Lung (tissue), 12 donors: Measurements from ENCODE around the gene COL9A2. TPM values are rescaled to one million over a fixed set of nuclear protein-coding genes. Genes with fewer than 3 reads are reported as not detected.

Experiments used
- ATAC-seq: fragments of 200-7000 bp; cut with Tn5 transposase; one replicate; pipeline ENCODE4 v1.9.1; 2020; ENCODE audit warnings: moderate number of reproducible peaks; ENCODE audit not compliant: insufficient read depth, low FRiP score
- DNase-seq, 3 donors: peaks; one replicate each; pipeline ENCODE4 v3.0.0-alpha.2; 2013 to 2017
- H3K27ac ChIP-seq, 2 donors: one replicate each; pipeline ENCODE4 v1.5.1; 2013; ENCODE audit warnings: mild to moderate bottlenecking in 2 of 2, moderate library complexity in 2 of 2, control low read depth in 1 of 2, inconsistent platforms in 1 of 2, low read depth in 1 of 2, low read length in 1 of 2
- H3K27me3 ChIP-seq, 3 donors: one replicate each; pipeline ENCODE4 v1.5.1; 2013; ENCODE audit warnings: low read length in 2 of 3; ENCODE audit not compliant: control insufficient read depth in 3 of 3, insufficient read depth in 3 of 3
- H3K36me3 ChIP-seq, 4 donors: one replicate each; pipeline ENCODE4 v1.5.1; 2013; ENCODE audit warnings: low read length in 4 of 4, mild to moderate bottlenecking in 1 of 4, moderate library complexity in 1 of 4; ENCODE audit not compliant: control insufficient read depth in 4 of 4, insufficient read depth in 4 of 4
- H3K4me1 ChIP-seq, 5 donors: one replicate each; pipeline ENCODE4 v1.5.1; 2013; ENCODE audit warnings: low read length in 5 of 5, mild to moderate bottlenecking in 2 of 5, moderate library complexity in 1 of 5; ENCODE audit not compliant: control insufficient read depth in 5 of 5, insufficient read depth in 5 of 5
- H3K4me3 ChIP-seq: one replicate; pipeline ENCODE4 v1.5.1; 2013; ENCODE audit warnings: mild to moderate bottlenecking, control low read depth, moderate library complexity
- H3K9ac ChIP-seq, 2 donors: one replicate each; pipeline ENCODE4 v1.5.1; 2013; ENCODE audit warnings: low read length in 2 of 2, control low read depth in 1 of 2; ENCODE audit not compliant: insufficient read depth in 1 of 2
- H3K9me3 ChIP-seq, 4 donors: one replicate each; pipeline ENCODE4 v1.5.1; 2013; ENCODE audit warnings: low read length in 3 of 4, mild to moderate bottlenecking in 1 of 4, moderate library complexity in 1 of 4; ENCODE audit not compliant: control insufficient read depth in 4 of 4, insufficient read depth in 3 of 4
- CTCF ChIP-seq: IDR thresholded peaks from 2 replicates; pipeline ENCODE4 v1.5.1; 2012; ENCODE audit warnings: mild to moderate bottlenecking; ENCODE audit errors: control extremely low read depth, extremely low read depth
- whole genome bisulfite sequencing, 2 donors: extraction: QIAGEN DNeasy Blood & Tissue Kit; methylation state at CpG; one replicate each; pipeline ENCODE4 v1.1.7; 2013; 5-methylcytosine and 5-hydroxymethylcytosine counted together
- polyA plus RNA-seq, 2 donors: library from polyadenylated mRNA; stranded (reverse); fragments of 200-250 nt; gene quantifications; one replicate each; pipeline ENCODE4 v1.2.1, GENCODE V29; 2013
- total RNA-seq, 2 donors: library from RNA; depleted of rRNA in 1 of 2; stranded (reverse); fragments of >200 nt in 1 of 2; gene quantifications; one replicate each; pipeline ENCODE4 v1.2.1, GENCODE V29; 2014 to 2021
- donor health status: control.
- donor health status: control.
- donor health status: Bipolar disorder and iron deficiency.
- donor health status: healthy.
- donor health status: DM: yes; HTN: yes; CAD: no.

COL9A2 gene
- total and polyA plus RNA-seq, 4 donors: 3.7 to 16.0 (median 9.4) TPM

GRCh38 chr1:40257688-40258444 is 59.2 kb downstream of the COL9A2 start, which contains the start of gene ZMPSTE24:
Gene ZMPSTE24, plus strand, starts transcription at chr1:40258236. Its CDS starts 36 bp downstream, at chr1:40258272.
- DNase-seq (peak; percentile 98 to 99 (median 98)), ATAC-seq (peak; percentile 99)
- H3K27me3 ChIP-seq: no peaks in the 10 kb centered on the region
- peak within 1 kb of the TSS; percentile 89 to 95 for H3K27ac ChIP-seq
- H3K9ac ChIP-seq: peak within 1 kb of the TSS; percentile 88 to 99
- 0% methylated on average over 48 of the region's 48 CpGs for WGBS, 2 donors
- peaks cover 0 to 12% (median 10%) of the 10 kb centered on the region in 5 donors for H3K4me1 ChIP-seq
- peak within 1 kb of the TSS; percentile 99 for H3K4me3 ChIP-seq
- H3K36me3 ChIP-seq: peaks cover 4 to 17% (median 9%) of the 10 kb centered on the region in 4 donors
- no peaks in the 10 kb centered on the region for H3K9me3 ChIP-seq
- TF ChIP-seq CTCF: no peak

- peaks cover 0 to 12% (median 10%) of the 10 kb centered on the region in 5 donors for H3K4me1 ChIP-seq
- no peak for TF ChIP-seq CTCF
- 0% methylated on average over 16 of the region's 16 CpGs for WGBS, 2 donors
Observed at GRCh38 chr1:40257313-40257687, 59.8 kb downstream of the COL9A2 start.

GRCh38 chr1:40256401-40257084 is 60.5 kb downstream of the COL9A2 start:
- peaks cover 4 to 13% (median 5%) of the 10 kb centered on the region in 4 donors for H3K36me3 ChIP-seq
- 66 to 75% methylated on average over 6 of the region's 6 CpGs for WGBS, 2 donors
- ATAC-seq: no peak
- peak in 1 of 3 donors; percentile 8 for DNase-seq
- H3K27ac ChIP-seq: no peak overlapping the region
- H3K9ac ChIP-seq: peak overlapping the region; percentile 88 to 99
- H3K4me1 ChIP-seq: peaks cover 0 to 12% (median 10%) of the 10 kb centered on the region in 5 donors
- H3K9me3 ChIP-seq: no peaks in the 10 kb centered on the region
- no peaks in the 10 kb centered on the region for H3K27me3 ChIP-seq
- no peak for TF ChIP-seq CTCF
- no peak overlapping the region for H3K4me3 ChIP-seq

More at GRCh38 chr1:40257313-40257687, 59.8 kb downstream of the COL9A2 start:
- no peaks in the 10 kb centered on the region for H3K27me3 ChIP-seq
- H3K9me3 ChIP-seq: no peaks in the 10 kb centered on the region
- peak overlapping the region; percentile 89 to 95 for H3K27ac ChIP-seq
- peaks cover 4 to 13% (median 6%) of the 10 kb centered on the region in 4 donors for H3K36me3 ChIP-seq
- H3K9ac ChIP-seq: peak overlapping the region; percentile 88 to 99
- peak overlapping the region; percentile 63 for H3K4me3 ChIP-seq
- DNase-seq: no peak
- no peak for ATAC-seq
